ENCODE results near the gene P2RX4.
"Not testable (repeated sequence)": the region's sequence is repeated elsewhere in the genome, so short reads cannot be mapped to it uniquely, and the experiment has no call there.

The P2RX4 gene

GRCh38 chr12:121279507-121279915 is 69.6 kb downstream of the P2RX4 start:
- TF ChIP-seq EZH2phosphoT487 (IDR thresholded peaks at IDR 0.05; ENCODE audit: borderline replicate concordance, low read length), result no peak
- no peak for TF ChIP-seq CTCF (IDR thresholded peaks at IDR 0.05; ENCODE audit: low read depth, low read length, poor library complexity, severe bottlenecking)
- H3K4me1 ChIP-seq (ENCODE audit: control insufficient read depth, low read length), result no peaks in the 10 kb centered on the region
- peaks cover 40% of the 10 kb centered on the region for H3K79me2 ChIP-seq (ENCODE audit: control insufficient read depth, low read length)
- no peaks in the 10 kb centered on the region for H4K20me1 ChIP-seq (ENCODE audit: control insufficient read depth, insufficient read depth, low read depth, low read length)
- H3K36me3 ChIP-seq (ENCODE audit: control insufficient read depth, low read length), result peaks cover 5% of the 10 kb centered on the region
- H3K27ac ChIP-seq (ENCODE audit: low read depth, low read length), result no peak overlapping the region
- H3K4me2 ChIP-seq (ENCODE audit: low read length), result no peak overlapping the region
- no peaks in the 10 kb centered on the region for H3K27me3 ChIP-seq (ENCODE audit: control insufficient read depth, low read length)
- no peaks in the 10 kb centered on the region for H3K9me3 ChIP-seq (ENCODE audit: control insufficient read depth, insufficient read depth, low read length)
- no peak overlapping the region for H3K4me3 ChIP-seq (ENCODE audit: low read length)
- no peaks in the 10 kb centered on the region for H3F3A ChIP-seq (ENCODE audit: control insufficient read depth, insufficient read depth)
- H3K9me2 ChIP-seq (replicated peaks; ENCODE audit: control insufficient read depth, low read length), result no peaks in the 10 kb centered on the region

GRCh38 chr12:121280531-121280930 is 70.6 kb downstream of the P2RX4 start:
- not testable (repeated sequence) for H3K27ac ChIP-seq (ENCODE audit: low read depth, low read length); H3K4me2 ChIP-seq (ENCODE audit: low read length); H3K9me3 ChIP-seq (ENCODE audit: control insufficient read depth, insufficient read depth, low read length); H3F3A ChIP-seq (ENCODE audit: control insufficient read depth, insufficient read depth); H4K20me1 ChIP-seq (ENCODE audit: control insufficient read depth, insufficient read depth, low read depth, low read length); H3K27me3 ChIP-seq (ENCODE audit: control insufficient read depth, low read length); H3K4me1 ChIP-seq (ENCODE audit: control insufficient read depth, low read length); H3K36me3 ChIP-seq (ENCODE audit: control insufficient read depth, low read length); H3K9me2 ChIP-seq (replicated peaks; ENCODE audit: control insufficient read depth, low read length); H3K4me3 ChIP-seq (ENCODE audit: low read length)
- peaks cover 45% of the 10 kb centered on the region for H3K79me2 ChIP-seq (ENCODE audit: control insufficient read depth, low read length)

GRCh38 chr12:121281116-121281515 is 71.2 kb downstream of the P2RX4 start:
- H3K9me3 ChIP-seq (ENCODE audit: control insufficient read depth, insufficient read depth, low read length); H3K9me2 ChIP-seq (replicated peaks; ENCODE audit: control insufficient read depth, low read length); H3K36me3 ChIP-seq (ENCODE audit: control insufficient read depth, low read length); H3F3A ChIP-seq (ENCODE audit: control insufficient read depth, insufficient read depth); H3K4me3 ChIP-seq (ENCODE audit: low read length); H4K20me1 ChIP-seq (ENCODE audit: control insufficient read depth, insufficient read depth, low read depth, low read length); H3K4me2 ChIP-seq (ENCODE audit: low read length); H3K4me1 ChIP-seq (ENCODE audit: control insufficient read depth, low read length); H3K27me3 ChIP-seq (ENCODE audit: control insufficient read depth, low read length); H3K27ac ChIP-seq (ENCODE audit: low read depth, low read length): not testable (repeated sequence)
- H3K79me2 ChIP-seq (ENCODE audit: control insufficient read depth, low read length), result peaks cover 51% of the 10 kb centered on the region

- H3K4me3 ChIP-seq (ENCODE audit: low read length), result no peak overlapping the region
- H3K4me1 ChIP-seq (ENCODE audit: control insufficient read depth, low read length), result peaks cover 2% of the 10 kb centered on the region; the same call in 1 of the 2 replicates
- peaks cover 10% of the 10 kb centered on the region for H3K36me3 ChIP-seq (ENCODE audit: control insufficient read depth, low read length)
- H3K4me2 ChIP-seq (ENCODE audit: low read length), result no peak overlapping the region
- TF ChIP-seq CTCF (IDR thresholded peaks at IDR 0.05; ENCODE audit: low read depth, low read length, poor library complexity, severe bottlenecking) (no peak), EZH2phosphoT487 (IDR thresholded peaks at IDR 0.05; ENCODE audit: borderline replicate concordance, low read length) (no peak)
- no peaks in the 10 kb centered on the region for H3K9me3 ChIP-seq (ENCODE audit: control insufficient read depth, insufficient read depth, low read length)
- H3K27me3 ChIP-seq (ENCODE audit: control insufficient read depth, low read length), result no peaks in the 10 kb centered on the region
- H3K27ac ChIP-seq (ENCODE audit: low read depth, low read length), result no peak overlapping the region
- H4K20me1 ChIP-seq (ENCODE audit: control insufficient read depth, insufficient read depth, low read depth, low read length), result no peaks in the 10 kb centered on the region
- no peaks in the 10 kb centered on the region for H3F3A ChIP-seq (ENCODE audit: control insufficient read depth, insufficient read depth)
- peaks cover 50% of the 10 kb centered on the region for H3K79me2 ChIP-seq (ENCODE audit: control insufficient read depth, low read length)
- H3K9me2 ChIP-seq (replicated peaks; ENCODE audit: control insufficient read depth, low read length), result no peaks in the 10 kb centered on the region
Measured at GRCh38 chr12:121282072-121282742, 72.3 kb downstream of the P2RX4 start.

GRCh38 chr12:121282910-121283309 is 73.0 kb downstream of the P2RX4 start:
- not testable (repeated sequence) for H3K36me3 ChIP-seq (ENCODE audit: control insufficient read depth, low read length)

More at GRCh38 chr12:121282910-121283309, 73.0 kb downstream of the P2RX4 start:
- not testable (repeated sequence) for H3K4me2 ChIP-seq (ENCODE audit: low read length); H3K4me3 ChIP-seq (ENCODE audit: low read length); H3K9me2 ChIP-seq (replicated peaks; ENCODE audit: control insufficient read depth, low read length); H3K9me3 ChIP-seq (ENCODE audit: control insufficient read depth, insufficient read depth, low read length); H3K4me1 ChIP-seq (ENCODE audit: control insufficient read depth, low read length); H3F3A ChIP-seq (ENCODE audit: control insufficient read depth, insufficient read depth); H3K27me3 ChIP-seq (ENCODE audit: control insufficient read depth, low read length); H4K20me1 ChIP-seq (ENCODE audit: control insufficient read depth, insufficient read depth, low read depth, low read length); H3K27ac ChIP-seq (ENCODE audit: low read depth, low read length)
- peaks cover 50% of the 10 kb centered on the region for H3K79me2 ChIP-seq (ENCODE audit: control insufficient read depth, low read length)
